GM19239 (cell line): ENCODE data around the gene TPD52L2.
"Not testable (repeated sequence)": the region's sequence is repeated elsewhere in the genome, so short reads cannot be mapped to it uniquely, and the experiment has no call there.

Experiments
- DNase-seq: peaks from one replicate; pipeline ENCODE4 v3.0.0; 2011; ENCODE audit warnings: low spot score; ENCODE audit not compliant: insufficient read length
- FAIRE-seq: peaks from 2 replicates; lab custom pipeline; 2011; peaks lifted over from hg19 to GRCh38; lab: Jason Lieb, UNC

The TPD52L2 gene

DNA sequence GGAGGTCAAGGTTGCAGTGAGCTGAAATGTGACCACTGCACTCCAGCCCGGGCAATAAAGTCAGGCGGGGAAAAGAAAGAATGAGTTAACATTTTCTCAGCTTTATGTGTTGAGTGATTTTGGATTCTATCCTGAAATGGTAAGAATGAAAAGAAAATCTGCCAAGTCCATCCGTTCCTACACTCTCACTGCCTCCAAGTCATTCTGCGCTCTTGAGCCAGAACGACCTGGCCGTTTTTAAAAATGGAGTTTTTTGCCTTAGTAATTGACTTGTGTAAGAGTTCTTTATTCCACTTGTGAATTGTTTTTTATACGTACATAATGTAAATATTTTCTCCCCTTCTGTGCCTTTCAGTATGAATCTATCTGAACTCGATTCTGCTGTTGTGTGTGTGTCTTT lies 58.6 kb downstream of the TPD52L2 start:
- DNase-seq (no peak), FAIRE-seq (no peak)

GRCh38 chr20:63924241-63924640 lies 59.2 kb downstream of the TPD52L2 start:
- no peak for FAIRE-seq
- no peak for DNase-seq

GRCh38 chr20:63926298-63926697 lies 61.2 kb downstream of the TPD52L2 start:
- no peak for FAIRE-seq

DNA sequence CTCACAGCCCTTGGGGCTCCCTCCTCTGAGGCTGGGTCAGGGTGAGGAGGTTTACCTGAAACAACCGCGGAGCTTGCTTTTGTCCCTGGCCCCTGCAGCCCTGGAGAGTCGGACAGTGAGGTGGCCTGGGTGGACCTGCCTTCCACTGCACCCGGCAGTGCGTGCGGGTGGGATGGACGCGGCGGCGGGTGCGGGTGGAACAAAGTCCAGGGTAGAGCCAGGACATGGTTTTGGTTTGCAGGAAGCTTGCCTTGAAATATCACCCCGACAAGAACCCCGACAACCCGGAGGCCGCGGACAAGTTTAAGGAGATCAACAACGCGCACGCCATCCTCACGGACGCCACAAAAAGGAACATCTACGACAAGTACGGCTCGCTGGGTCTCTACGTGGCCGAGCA lies 64.0 kb downstream of the TPD52L2 start:
- DNase-seq = no peak
- no peak for FAIRE-seq

More at GRCh38 chr20:63926298-63926697, 61.2 kb downstream of the TPD52L2 start:
- no peak for DNase-seq

DNA sequence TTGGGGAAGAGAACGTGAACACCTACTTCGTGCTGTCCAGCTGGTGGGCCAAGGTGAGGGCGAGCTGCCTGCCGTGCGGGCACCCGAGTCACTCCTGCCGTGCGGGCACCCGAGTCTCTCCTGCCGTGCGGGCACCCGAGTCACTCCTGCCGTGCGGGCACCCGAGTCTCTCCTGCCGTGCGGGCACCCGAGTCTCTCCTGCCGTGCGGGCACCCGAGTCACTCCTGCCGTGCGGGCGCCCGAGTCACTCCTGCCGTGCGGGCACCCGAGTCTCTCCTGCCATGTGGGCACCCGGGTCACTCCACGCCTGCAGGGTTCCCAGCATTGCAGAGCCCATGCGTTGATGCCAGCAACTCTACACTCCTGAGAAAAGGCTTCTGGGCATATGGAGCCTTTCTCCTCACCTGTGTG lies 64.4 kb downstream of the TPD52L2 start:
- FAIRE-seq = not testable (repeated sequence)

DNA sequence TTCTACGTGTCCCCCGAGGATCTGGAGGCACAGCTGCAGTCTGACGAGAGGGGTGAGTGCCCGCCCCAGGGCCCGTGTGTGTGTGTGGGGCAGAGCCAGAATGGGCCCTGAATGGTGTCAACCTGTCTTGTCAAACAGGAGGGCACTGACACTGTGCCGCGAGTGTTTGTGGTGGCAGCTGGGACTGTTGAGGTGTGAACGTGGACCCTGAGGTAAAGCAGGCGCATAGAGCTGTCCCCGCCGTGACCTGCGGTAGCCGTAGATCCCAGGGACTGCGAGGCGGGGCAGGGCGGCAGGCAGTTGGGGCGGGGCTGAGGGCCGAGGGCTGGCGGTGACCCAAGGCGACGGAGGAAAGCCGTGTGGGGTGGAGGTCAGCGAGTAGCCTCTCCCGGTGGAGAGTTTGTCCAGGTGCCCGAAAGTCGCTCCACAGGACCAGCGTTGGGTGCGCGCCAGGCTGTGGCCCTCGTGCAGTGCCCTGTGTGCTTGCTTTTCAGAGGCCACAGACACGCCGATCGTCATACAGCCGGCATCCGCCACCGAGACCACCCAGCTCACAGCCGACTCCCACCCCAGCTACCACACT lies 66.0 kb downstream of the TPD52L2 start:
- DNase-seq (no peak), FAIRE-seq (no peak)

More for the DNA sequence above, 64.4 kb downstream of the TPD52L2 start:
- not testable (repeated sequence) for DNase-seq

GRCh38 chr20:63931735-63932134 lies 66.7 kb downstream of the TPD52L2 start:
- FAIRE-seq = no peak
- DNase-seq = no peak

DNA sequence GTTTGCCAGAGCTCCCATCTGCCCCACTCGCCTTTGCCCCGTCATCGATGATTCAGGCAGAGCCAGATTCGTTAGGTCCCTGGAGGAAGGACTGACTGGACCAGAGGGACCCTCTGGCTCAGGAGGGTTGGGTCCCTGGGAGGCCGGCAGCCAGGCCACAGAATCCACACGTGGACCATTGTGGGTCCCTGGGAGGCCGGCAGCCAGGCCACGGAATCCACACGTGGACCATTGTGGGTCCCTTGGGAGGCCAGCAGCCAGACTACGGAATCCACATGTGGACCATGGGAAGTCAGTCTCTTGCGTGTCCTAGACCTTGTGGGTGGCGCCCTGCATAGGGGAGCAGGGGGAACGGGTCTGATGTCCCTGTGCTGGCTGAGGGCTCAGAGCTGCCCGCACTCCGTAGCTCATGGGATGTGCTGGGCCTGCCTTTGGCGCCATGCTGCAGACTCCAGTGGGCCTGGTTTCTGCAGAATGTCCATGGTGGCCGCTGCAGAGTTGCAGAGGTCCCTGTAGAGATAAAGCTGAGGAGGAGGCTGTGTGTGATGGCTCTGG lies 67.6 kb downstream of the TPD52L2 start:
- FAIRE-seq (no peak), DNase-seq (no peak)

- no peak for DNase-seq
- FAIRE-seq = no peak
Measured at GRCh38 chr20:63933646-63934045, 68.6 kb downstream of the TPD52L2 start.

- no peak for FAIRE-seq
Measured at GRCh38 chr20:63934271-63935068, 69.4 kb downstream of the TPD52L2 start.

GRCh38 chr20:63935447-63935846 lies 70.4 kb downstream of the TPD52L2 start:
- no peak for DNase-seq
- FAIRE-seq = no peak

More at GRCh38 chr20:63934271-63935068, 69.4 kb downstream of the TPD52L2 start:
- DNase-seq = no peak

DNA sequence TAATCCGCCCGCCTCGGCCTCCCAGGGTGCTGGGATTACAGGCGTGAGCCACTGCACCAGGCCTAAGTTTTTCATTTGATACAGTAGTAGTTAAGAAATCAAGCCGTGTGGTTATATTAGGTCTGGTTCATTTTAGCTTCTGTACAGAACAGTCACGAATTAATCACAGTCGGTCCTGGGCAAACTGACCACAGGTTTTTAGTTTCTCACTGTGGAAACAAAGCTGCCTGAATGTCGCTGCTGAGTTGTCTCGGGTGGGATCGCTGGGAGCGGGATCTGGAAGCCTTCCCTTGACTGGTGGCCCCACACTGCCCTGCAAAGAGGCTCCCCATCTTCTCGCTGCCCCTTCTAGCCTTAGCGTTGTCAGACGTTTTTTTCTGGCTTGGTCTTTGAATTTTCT lies 72.5 kb downstream of the TPD52L2 start:
- FAIRE-seq = no peak
- DNase-seq = no peak

DNA sequence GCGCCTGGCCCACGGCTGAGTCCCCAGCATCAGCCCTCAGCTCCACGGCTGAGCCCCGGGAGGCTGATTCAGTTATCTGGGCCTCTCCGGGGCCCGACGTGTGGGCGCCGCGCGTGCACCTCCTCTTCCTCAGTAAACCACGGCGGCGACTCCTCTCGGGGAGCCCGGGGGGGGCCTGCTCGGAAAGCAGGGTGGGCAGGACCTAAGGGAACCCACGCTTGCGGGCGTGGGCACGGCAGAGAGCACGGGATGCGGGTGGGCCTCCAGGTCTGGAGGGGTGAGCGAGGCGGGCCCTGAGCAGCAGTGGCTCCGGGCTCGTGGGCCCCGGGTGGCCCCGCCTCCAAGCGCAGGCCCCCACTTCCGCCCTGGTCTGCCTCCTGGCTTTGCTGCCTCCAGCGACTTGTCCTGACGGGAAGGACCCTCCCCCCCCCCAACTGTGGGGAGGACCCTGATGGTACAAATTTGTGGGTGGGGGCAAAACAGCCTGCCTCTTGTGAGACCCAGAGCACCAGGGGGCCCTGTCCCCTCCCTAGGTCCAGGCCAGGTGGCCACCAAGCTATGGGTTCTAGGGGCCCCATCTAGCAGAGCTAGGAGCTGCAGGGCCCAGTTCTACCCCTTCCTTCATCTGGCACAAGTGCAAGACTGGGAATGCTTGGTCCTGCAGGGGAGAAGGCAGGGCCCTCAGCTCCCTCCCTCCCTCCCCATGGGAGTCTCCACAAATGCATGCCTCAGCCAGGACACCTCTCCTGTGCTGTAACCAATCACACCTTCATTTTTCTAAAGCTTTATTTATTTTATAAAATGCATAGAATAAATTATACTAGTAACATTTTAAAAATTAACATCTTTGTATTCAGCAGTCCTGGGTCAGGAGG lies 74.2 kb downstream of the TPD52L2 start:
- DNase-seq (no peak), FAIRE-seq (no peak)

- FAIRE-seq (no peak), DNase-seq (no peak)
Measured at GRCh38 chr20:63940071-63940471, 75.0 kb downstream of the TPD52L2 start.

- DNase-seq (no peak), FAIRE-seq (no peak)
Measured at GRCh38 chr20:63940472-63941266, 75.6 kb downstream of the TPD52L2 start.
